ENCODE data around the gene MACROD1. TPM values are rescaled to one million over a fixed set of nuclear protein-coding genes. Genes with fewer than 3 reads are reported as not detected.

The MACROD1 gene
- total RNA-seq, 1 donor from 2014 or later = 29.6 TPM

DNA sequence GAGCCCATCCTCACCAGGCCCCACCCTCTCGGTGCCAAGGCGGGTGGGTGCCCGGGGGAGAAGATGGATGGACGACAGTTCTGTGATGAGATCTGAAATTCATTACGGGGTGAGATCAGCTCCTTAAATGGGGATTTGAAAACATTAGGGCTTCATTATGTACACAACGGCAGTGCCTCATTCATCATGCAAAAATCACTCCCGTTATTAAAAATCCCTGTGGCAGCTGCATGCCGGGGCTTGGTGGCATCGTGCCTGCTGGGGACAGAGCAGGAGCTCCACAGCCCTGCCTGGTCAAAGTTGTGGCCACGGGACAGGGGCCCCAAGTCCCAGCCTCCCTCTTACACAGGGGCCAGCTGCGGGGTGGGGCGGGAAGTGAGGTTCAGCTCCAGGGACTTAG is 159.5 kb downstream of the MACROD1 start:
- H3K27me3 Mint-ChIP-seq (ENCODE audit: unreplicated experiment) = no peaks in the 10 kb centered on the region

DNA sequence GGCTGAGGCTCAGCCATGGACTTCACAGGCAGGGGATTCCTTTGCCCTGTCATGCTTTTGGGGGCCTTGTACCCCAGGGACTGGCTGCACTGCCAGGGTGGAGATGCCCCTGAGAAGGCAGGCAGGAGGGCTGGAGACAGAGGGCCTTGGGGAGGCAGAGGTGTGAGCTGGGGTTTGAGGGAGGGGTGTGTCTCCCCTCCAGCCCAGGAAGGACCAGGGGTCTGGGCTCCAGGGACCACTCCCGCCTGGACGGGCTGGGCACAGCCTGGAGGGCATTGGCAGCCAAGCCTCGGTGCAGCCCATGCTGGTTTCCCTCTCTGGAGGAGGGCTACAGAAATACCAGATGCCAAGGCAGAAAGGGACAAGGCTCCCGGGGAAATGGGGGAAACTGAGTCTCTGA is 160.2 kb downstream of the MACROD1 start:
- H3K27ac Mint-ChIP-seq (ENCODE audit: unreplicated experiment) = no peak overlapping the region
- no peaks in the 10 kb centered on the region for H3K27me3 Mint-ChIP-seq (ENCODE audit: unreplicated experiment)
- DNase-seq (ENCODE audit: extremely low spot score, unreplicated experiment) = no peak
- TF ChIP-seq, protein P1, sequence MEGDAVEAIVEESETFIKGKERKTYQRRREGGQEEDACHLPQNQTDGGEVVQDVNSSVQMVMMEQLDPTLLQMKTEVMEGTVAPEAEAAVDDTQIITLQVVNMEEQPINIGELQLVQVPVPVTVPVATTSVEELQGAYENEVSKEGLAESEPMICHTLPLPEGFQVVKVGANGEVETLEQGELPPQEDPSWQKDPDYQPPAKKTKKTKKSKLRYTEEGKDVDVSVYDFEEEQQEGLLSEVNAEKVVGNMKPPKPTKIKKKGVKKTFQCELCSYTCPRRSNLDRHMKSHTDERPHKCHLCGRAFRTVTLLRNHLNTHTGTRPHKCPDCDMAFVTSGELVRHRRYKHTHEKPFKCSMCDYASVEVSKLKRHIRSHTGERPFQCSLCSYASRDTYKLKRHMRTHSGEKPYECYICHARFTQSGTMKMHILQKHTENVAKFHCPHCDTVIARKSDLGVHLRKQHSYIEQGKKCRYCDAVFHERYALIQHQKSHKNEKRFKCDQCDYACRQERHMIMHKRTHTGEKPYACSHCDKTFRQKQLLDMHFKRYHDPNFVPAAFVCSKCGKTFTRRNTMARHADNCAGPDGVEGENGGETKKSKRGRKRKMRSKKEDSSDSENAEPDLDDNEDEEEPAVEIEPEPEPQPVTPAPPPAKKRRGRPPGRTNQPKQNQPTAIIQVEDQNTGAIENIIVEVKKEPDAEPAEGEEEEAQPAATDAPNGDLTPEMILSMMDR (IDR thresholded peaks at IDR 0.05) = no peak
- H3K9me3 Mint-ChIP-seq (ENCODE audit: unreplicated experiment) = no peaks in the 10 kb centered on the region
- peaks cover 31% of the 10 kb centered on the region for H3K4me1 Mint-ChIP-seq (ENCODE audit: unreplicated experiment)
- no peaks in the 10 kb centered on the region for H3K36me3 Mint-ChIP-seq (ENCODE audit: unreplicated experiment)
- H3K4me3 Mint-ChIP-seq (ENCODE audit: unreplicated experiment) = no peak overlapping the region

More for the DNA sequence above, 159.5 kb downstream of the MACROD1 start:
- Mint-ChIP-seq H3K27ac (ENCODE audit: unreplicated experiment) (no peak overlapping the region), H3K4me3 (ENCODE audit: unreplicated experiment) (no peak overlapping the region), H3K4me1 (ENCODE audit: unreplicated experiment) (peaks cover 30% of the 10 kb centered on the region), H3K9me3 (ENCODE audit: unreplicated experiment) (no peaks in the 10 kb centered on the region), H3K36me3 (ENCODE audit: unreplicated experiment) (no peaks in the 10 kb centered on the region)
- TF ChIP-seq, protein P1 (IDR thresholded peaks at IDR 0.05) = no peak
- no peak for DNase-seq (ENCODE audit: extremely low spot score, unreplicated experiment)

DNA sequence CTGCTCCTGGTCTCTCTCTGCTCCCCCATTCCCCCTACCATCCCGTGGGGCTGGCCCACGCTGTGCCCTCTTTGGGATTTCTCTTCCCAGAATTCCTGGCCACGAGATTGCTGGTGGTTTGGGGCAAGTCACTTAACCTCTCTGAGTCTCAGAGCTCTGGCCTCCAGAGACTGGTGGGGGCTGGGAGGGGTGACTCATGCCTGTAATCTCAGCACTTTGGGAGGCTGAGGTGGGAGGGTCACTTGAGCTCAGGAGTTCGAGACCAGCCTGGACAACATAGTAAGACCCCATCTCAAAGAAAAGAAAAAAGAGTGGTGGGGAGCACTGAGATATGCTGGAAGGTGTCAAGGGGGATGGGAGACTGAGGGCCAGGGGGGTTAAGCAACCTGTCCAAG is 161.3 kb downstream of the MACROD1 start:
- Mint-ChIP-seq H3K27ac (ENCODE audit: unreplicated experiment) (no peak overlapping the region), H3K4me1 (ENCODE audit: unreplicated experiment) (peaks cover 34% of the 10 kb centered on the region), H3K9me3 (ENCODE audit: unreplicated experiment) (no peaks in the 10 kb centered on the region)

DNA sequence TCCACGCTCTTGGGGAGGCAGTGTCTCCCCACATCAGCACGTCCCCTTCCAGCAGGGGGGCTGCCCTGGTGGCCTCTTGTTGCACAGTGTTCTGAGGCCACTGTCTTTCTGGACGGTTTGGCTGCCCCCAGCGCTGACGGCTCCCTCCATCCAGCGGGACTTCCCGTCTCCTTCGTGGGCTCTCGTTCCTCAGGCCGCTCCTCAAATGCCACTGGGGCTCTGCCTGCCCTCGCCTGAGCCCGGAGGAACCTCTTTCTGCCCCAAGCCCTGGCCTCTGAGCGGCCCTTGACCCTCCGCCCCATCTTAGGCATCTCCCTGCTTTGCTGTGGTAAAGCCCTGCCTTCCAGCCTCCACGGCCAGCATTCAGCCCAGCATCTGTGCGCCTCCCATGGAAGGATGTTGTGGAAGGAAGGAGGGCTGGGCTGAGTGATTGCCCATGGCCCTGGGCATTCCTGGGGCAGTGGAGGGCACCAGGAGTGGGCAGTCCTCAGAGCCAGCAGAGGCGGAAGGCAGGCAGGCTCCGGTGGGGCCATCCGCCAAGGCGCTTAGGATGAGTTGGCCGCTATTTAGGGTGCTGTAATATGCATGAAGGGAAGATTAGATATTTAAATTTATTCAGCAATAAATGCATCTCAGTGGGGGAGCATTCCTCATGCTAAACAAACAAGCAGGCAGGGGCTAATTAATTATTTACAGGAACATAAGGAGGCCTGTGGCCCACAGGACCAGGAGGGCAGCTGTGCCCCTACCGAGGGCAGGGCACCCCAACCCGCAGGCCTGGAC is 161.9 kb downstream of the MACROD1 start:
- Mint-ChIP-seq H3K4me1 (ENCODE audit: unreplicated experiment) (peaks cover 34% of the 10 kb centered on the region), H3K9me3 (ENCODE audit: unreplicated experiment) (no peaks in the 10 kb centered on the region), H3K4me3 (ENCODE audit: unreplicated experiment) (no peak overlapping the region), H3K36me3 (ENCODE audit: unreplicated experiment) (no peaks in the 10 kb centered on the region), H3K27me3 (ENCODE audit: unreplicated experiment) (no peaks in the 10 kb centered on the region), H3K27ac (ENCODE audit: unreplicated experiment) (no peak overlapping the region)
- DNase-seq (ENCODE audit: extremely low spot score, unreplicated experiment) = no peak
- TF ChIP-seq, protein P1 (IDR thresholded peaks at IDR 0.05) = no peak

More for the DNA sequence above, 161.3 kb downstream of the MACROD1 start:
- no peaks in the 10 kb centered on the region for H3K27me3 Mint-ChIP-seq (ENCODE audit: unreplicated experiment)
- H3K36me3 Mint-ChIP-seq (ENCODE audit: unreplicated experiment) = no peaks in the 10 kb centered on the region
- TF ChIP-seq, protein P1 (IDR thresholded peaks at IDR 0.05) = no peak
- H3K4me3 Mint-ChIP-seq (ENCODE audit: unreplicated experiment) = no peak overlapping the region
- no peak for DNase-seq (ENCODE audit: extremely low spot score, unreplicated experiment)

DNA sequence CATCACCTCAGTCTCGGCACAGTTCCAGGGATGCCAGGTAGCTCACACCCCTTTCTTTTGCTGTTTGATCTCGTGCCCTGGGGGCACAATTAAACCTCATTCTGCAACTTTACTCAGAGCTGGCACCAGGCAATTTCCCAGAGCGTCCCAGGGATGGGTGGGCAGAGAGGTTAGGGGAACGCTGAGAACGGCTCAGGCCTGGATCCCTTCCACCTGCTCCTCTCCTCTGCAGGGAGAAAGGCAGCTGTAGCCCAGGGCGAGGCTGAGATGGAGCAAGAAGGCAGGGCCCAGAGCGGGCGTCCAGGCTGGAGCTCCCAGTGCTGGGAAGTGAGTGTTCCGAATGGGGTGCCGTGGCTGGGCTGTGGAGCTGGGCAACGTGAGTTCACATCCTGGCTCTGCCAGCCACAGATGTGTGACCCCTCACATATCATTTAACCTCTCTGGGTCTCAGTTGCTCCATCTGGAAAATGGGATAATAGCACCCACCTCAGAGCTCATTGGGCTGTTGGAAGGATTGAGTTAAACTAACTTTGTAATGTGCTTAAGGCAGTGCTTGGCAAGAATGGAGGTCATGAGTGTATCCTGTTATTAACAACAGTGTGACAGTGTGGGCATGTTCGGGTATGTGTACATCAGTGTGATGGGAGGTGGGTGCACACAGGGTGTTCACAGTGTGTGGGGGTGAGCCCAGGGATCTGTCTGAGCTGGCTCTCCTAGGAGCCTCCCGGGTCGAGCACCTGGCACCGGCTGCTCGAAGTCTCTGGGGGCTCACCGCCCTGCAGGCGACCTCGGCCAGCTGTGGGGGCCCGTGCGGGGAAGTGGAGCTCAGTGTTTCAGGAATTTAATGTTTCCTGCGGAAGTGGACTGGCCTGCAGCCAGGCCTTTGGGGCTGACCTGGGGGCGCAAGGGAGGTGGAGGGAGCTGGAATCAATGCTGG is 164.2 kb downstream of the MACROD1 start:
- DNase-seq (ENCODE audit: extremely low spot score, unreplicated experiment) = no peak
- Mint-ChIP-seq H3K27me3 (ENCODE audit: unreplicated experiment) (no peaks in the 10 kb centered on the region), H3K36me3 (ENCODE audit: unreplicated experiment) (peaks cover 4% of the 10 kb centered on the region), H3K4me3 (ENCODE audit: unreplicated experiment) (no peak overlapping the region), H3K4me1 (ENCODE audit: unreplicated experiment) (peaks cover 22% of the 10 kb centered on the region), H3K27ac (ENCODE audit: unreplicated experiment) (no peak overlapping the region), H3K9me3 (ENCODE audit: unreplicated experiment) (no peaks in the 10 kb centered on the region)
- TF ChIP-seq, protein P1 (IDR thresholded peaks at IDR 0.05) = no peak

All from osteocyte (in vitro differentiated cells).